IPS DF 6.9 (cell line): ENCODE measurements around the gene SYCP2.

Experiments
- DNase-seq: peaks from one replicate; pipeline ENCODE4 v3.0.0-alpha.2; 2013; ENCODE audit warnings: low read depth, low spot score
- H3K27ac ChIP-seq: one replicate; pipeline ENCODE4 v1.5.1; 2013; ENCODE audit warnings: low read length, control low read depth
- H3K27me3 ChIP-seq: 2 replicates; pipeline ENCODE4 v1.6.1; 2013; ENCODE audit warnings: mild to moderate bottlenecking, low read length; ENCODE audit not compliant: control insufficient read depth, insufficient read depth
- H3K36me3 ChIP-seq: 2 replicates; pipeline ENCODE4 v1.6.1; 2013; ENCODE audit warnings: low read length; ENCODE audit not compliant: control insufficient read depth, insufficient read depth
- H3K4me1 ChIP-seq: 2 replicates; pipeline ENCODE4 v1.6.1; 2013; ENCODE audit warnings: low read length; ENCODE audit not compliant: control insufficient read depth, insufficient read depth
- H3K4me3 ChIP-seq: 2 replicates; pipeline ENCODE4 v1.5.1; 2013; ENCODE audit warnings: mild to moderate bottlenecking, low read length
- H3K9me3 ChIP-seq: 2 replicates; pipeline ENCODE4 v1.6.1; 2013; ENCODE audit warnings: low read length, inconsistent platforms; ENCODE audit not compliant: control insufficient read depth, insufficient read depth
- WGBS: extraction: QIAGEN DNeasy Blood & Tissue Kit; methylation state at CpG from one replicate; pipeline ENCODE4 v1.1.7; 2013; ENCODE audit warnings: mixed read lengths, missing lambda C conversion rate; ENCODE audit not compliant: insufficient read length, insufficient coverage; 5-methylcytosine and 5-hydroxymethylcytosine counted together

Gene SYCP2, protein sequence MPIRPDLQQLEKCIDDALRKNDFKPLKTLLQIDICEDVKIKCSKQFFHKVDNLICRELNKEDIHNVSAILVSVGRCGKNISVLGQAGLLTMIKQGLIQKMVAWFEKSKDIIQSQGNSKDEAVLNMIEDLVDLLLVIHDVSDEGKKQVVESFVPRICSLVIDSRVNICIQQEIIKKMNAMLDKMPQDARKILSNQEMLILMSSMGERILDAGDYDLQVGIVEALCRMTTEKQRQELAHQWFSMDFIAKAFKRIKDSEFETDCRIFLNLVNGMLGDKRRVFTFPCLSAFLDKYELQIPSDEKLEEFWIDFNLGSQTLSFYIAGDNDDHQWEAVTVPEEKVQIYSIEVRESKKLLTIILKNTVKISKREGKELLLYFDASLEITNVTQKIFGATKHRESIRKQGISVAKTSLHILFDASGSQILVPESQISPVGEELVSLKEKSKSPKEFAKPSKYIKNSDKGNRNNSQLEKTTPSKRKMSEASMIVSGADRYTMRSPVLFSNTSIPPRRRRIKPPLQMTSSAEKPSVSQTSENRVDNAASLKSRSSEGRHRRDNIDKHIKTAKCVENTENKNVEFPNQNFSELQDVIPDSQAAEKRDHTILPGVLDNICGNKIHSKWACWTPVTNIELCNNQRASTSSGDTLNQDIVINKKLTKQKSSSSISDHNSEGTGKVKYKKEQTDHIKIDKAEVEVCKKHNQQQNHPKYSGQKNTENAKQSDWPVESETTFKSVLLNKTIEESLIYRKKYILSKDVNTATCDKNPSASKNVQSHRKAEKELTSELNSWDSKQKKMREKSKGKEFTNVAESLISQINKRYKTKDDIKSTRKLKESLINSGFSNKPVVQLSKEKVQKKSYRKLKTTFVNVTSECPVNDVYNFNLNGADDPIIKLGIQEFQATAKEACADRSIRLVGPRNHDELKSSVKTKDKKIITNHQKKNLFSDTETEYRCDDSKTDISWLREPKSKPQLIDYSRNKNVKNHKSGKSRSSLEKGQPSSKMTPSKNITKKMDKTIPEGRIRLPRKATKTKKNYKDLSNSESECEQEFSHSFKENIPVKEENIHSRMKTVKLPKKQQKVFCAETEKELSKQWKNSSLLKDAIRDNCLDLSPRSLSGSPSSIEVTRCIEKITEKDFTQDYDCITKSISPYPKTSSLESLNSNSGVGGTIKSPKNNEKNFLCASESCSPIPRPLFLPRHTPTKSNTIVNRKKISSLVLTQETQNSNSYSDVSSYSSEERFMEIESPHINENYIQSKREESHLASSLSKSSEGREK (N-terminal part only)

DNA sequence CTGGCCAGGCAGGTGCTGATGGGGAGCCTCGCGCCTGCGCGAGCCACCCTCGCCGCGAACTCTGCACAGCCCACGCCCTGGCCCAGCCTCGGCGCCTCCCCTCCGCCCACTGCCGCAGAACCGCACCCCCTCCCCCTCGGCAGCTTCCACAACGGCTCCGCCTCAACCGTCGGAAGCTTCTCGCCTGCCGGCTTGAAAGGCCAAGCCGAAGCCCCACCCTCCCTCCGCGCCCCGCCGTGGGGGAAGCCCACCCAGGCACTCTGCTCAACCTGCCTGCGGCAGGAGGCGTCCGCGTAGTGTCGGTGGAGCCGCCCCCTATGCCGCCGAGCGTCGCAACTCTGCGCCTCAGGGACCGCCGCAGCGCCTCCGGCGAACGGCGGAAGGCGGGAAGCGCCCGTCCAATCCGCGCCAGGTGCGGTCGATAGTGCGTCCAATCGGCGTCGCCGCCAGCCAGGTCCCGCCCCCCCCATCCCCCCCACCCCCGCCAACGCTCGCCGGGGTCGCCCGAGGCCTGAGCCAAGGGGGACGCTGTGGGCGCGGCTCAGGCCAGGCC lies at the start of gene SYCP2:
SYCP2 (minus strand) TSS at position 342 of the 553 bp plus-strand sequence. CDS start 11,224 bp downstream, outside the sequence.
- no peaks in the 10 kb centered on the region for H3K4me1 ChIP-seq
- no peak for DNase-seq
- peaks cover 2% of the 10 kb centered on the region; the same call in 1 of the 2 replicates for H3K27me3 ChIP-seq
- no CpG with 5 or more reads among the region's 65 CpGs for WGBS
- H3K9me3 ChIP-seq, result no peaks in the 10 kb centered on the region
- H3K4me3 ChIP-seq, result peak within 1 kb of the TSS; percentile 20; the same call in 1 of the 2 replicates
- no peak within 1 kb of the TSS for H3K27ac ChIP-seq
- H3K36me3 ChIP-seq, result no peaks in the 10 kb centered on the region; the same call in 1 of the 2 replicates

DNA sequence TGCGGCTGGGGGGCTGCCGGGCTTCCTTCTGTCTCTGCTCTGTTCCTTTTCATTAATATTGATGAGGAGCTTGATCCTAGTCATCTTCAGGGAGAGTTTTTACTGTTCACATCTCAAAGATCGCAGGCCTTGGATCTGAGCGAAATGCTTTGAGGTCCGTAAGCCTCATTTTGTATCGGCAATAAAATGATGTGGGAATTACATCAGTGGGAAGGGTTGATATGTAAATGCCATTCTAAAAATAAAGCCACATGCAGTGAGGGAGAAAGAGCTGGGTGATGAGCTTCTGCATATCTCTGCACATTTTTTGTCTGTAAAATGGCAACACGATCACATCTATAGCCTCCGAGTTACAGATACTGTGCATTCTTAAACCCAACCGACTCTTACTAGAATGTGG lies 49.6 kb upstream of the SYCP2 start:
- Histone ChIP-seq H3K36me3 (no peaks in the 10 kb centered on the region), H3K27ac (no peak overlapping the region), H3K4me1 (no peaks in the 10 kb centered on the region), H3K27me3 (no peaks in the 10 kb centered on the region), H3K4me3 (no peak overlapping the region), H3K9me3 (no peaks in the 10 kb centered on the region)
- no peak for DNase-seq
- WGBS, result no CpG with 5 or more reads among the region's 9 CpGs

DNA sequence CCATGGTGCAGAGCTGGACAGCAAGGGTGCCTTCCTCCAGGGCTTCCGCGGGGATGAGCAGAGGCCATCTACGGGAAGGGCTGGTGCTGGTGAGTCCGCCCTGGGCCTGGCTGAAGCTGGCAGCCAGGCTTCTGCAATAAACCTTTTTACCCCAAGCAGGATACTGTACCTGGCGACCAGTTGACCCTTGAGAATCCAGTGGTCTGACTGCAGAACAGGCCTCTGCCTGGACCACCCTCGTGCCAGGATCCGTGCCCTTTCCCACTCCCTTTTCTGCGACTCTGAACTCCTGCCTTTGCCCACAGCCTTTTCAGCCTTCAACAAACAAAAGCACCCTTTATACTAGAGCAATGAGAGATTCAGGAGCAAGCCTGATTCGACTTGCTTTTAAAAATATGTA lies 43.6 kb upstream of the SYCP2 start:
- Histone ChIP-seq H3K4me3 (no peak overlapping the region), H3K27me3 (no peaks in the 10 kb centered on the region), H3K9me3 (no peaks in the 10 kb centered on the region), H3K27ac (no peak overlapping the region), H3K4me1 (no peaks in the 10 kb centered on the region), H3K36me3 (no peaks in the 10 kb centered on the region)
- DNase-seq, result no peak
- WGBS, result no CpG with 5 or more reads among the region's 9 CpGs

DNA sequence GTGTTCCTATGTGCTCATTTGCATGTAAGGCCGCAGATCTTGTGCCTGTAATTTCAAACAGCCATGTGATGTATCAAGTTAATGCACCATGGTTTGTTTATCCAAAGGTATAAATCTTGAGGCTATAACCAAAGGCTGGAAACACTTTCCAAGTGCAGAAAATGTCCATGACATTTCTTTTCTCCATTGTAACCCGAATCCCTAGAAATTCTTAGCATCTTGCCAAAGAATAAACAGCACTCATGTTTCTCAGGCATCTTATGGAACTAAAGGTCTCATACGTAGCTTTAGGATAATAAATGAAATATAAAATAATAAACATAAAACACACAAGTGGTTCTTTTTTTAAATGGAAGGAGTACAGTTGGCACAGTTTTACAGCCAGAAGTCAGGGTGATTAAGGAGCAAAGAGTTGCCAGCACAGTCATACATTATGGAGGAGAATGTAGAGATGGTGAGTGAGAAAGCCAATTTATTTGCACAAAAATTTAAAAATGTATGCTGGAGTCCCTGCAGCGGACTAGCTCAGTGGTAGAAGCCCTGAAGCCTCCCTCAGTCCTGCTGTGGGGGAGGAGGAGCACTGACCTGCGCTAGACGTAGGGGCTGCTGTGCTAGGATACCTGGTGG lies 42.8 kb upstream of the SYCP2 start:
- no peaks in the 10 kb centered on the region for H3K36me3 ChIP-seq
- no peak overlapping the region for H3K27ac ChIP-seq
- H3K27me3 ChIP-seq, result no peaks in the 10 kb centered on the region
- H3K4me1 ChIP-seq, result no peaks in the 10 kb centered on the region
- no peak for DNase-seq
- no CpG with 5 or more reads among the region's 6 CpGs for WGBS
- H3K9me3 ChIP-seq, result no peaks in the 10 kb centered on the region
- H3K4me3 ChIP-seq, result no peak overlapping the region

DNA sequence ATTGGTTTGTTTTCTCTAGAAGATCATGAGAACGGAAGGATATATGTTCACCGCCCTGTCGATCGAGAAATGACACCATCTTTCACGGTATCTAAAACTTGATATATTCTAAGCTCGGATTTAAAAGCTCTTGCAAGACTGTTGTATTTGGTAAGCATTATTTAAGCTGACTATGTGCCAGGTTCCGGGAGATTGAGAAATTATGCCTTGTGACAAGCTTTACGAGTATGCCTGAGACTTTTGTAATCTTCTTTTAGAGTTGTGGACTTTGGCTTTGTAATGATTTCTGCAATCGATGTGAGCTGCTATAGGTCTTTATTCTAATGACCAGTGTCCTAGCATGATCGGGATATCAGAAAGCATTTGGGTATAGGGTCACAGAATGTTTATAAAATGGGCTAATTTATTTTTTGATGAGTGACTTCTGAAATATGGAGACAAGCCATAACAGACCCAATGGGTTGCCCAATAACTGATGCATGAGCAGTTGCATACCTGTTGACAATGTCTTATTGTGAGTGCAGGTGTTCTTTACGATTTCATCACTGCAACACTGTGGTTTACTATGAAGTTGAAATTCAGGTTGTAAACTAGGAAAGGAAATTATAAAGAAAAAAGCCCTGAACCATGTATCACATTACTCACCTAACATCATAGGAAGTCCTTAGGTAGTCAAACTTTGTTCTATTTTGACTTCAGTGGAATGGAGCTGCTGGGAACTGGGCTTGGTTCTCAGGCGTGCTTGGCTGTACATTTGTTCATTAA lies 38.8 kb upstream of the SYCP2 start:
- WGBS, result no CpG with 5 or more reads among the region's 12 CpGs
- Histone ChIP-seq H3K4me1 (no peaks in the 10 kb centered on the region), H3K9me3 (no peaks in the 10 kb centered on the region), H3K27ac (no peak overlapping the region), H3K36me3 (no peaks in the 10 kb centered on the region), H3K27me3 (no peaks in the 10 kb centered on the region), H3K4me3 (no peak overlapping the region)
- no peak for DNase-seq

DNA sequence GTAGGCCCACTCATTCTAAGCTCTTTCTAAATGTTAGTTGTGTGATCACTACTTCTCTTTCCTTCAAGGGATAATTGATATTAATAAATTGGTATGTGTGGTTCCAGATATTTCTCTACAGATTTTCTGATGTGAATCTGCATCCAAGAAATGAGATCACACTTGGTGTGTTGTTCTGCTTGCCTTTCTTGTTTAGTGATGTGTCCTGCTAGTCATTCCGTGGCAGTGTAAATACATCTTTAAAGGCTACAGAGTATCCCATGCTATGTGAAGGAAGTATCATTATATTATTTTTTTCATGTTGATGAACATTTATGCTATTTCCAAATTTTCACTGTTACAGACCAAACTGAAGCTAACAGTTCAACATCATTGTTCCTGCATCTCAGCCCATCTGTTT lies 38.0 kb upstream of the SYCP2 start:
- DNase-seq, result no peak
- H3K4me1 ChIP-seq, result no peaks in the 10 kb centered on the region
- H3K4me3 ChIP-seq, result no peak overlapping the region
- no peak overlapping the region for H3K27ac ChIP-seq
- H3K9me3 ChIP-seq, result no peaks in the 10 kb centered on the region
- H3K36me3 ChIP-seq, result no peaks in the 10 kb centered on the region
- no CpG with 5 or more reads among the region's 1 CpG for WGBS
- H3K27me3 ChIP-seq, result no peaks in the 10 kb centered on the region

DNA sequence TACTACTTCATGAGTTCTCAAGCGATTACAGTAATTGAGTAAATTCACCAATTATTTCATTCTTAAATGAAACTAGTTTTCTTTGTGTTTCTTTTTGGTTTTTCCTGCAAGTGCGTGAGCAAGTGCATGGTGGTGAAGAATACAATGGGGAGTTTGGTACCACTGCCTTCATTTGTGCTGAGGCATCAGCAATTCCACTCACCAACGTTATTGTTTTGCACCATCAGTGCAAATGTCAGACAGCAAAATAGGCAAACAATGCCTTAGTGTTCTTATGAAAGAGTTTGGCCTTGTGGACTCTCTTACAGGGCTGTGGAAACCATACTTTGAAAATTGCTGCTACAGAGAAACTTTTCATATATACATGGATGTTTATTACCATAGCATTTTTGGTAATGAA lies 33.0 kb upstream of the SYCP2 start:
- DNase-seq, result no peak
- no peaks in the 10 kb centered on the region for H3K4me1 ChIP-seq
- no peaks in the 10 kb centered on the region for H3K36me3 ChIP-seq
- no peak overlapping the region for H3K27ac ChIP-seq
- H3K4me3 ChIP-seq, result no peak overlapping the region
- no CpG with 5 or more reads among the region's 3 CpGs for WGBS
- no peaks in the 10 kb centered on the region for H3K27me3 ChIP-seq
- H3K9me3 ChIP-seq, result no peaks in the 10 kb centered on the region

DNA sequence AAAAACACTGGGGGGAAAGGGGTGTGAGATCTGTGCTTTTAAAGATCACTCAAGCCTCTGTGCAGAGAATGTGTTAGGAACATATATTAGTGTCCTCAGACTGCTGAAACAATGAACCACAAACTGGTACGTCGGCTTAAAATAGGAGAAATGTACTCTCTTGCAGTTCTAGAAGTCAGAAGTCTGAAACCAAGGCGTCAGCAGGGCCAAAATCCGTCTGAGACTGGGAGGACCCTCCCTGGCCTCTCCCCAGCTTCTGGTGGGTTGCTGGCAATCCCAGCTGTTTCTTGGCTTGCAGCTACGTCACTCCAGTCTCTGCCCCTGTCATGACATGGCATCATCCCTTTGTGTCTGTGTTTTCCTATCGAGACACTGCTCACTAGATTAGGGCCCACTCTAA lies 28.7 kb upstream of the SYCP2 start:
- Histone ChIP-seq H3K27me3 (no peaks in the 10 kb centered on the region; the same call in 1 of the 2 replicates), H3K4me3 (no peak overlapping the region), H3K27ac (no peak overlapping the region), H3K4me1 (no peaks in the 10 kb centered on the region), H3K36me3 (no peaks in the 10 kb centered on the region), H3K9me3 (no peaks in the 10 kb centered on the region)
- no CpG with 5 or more reads among the region's 6 CpGs for WGBS
- DNase-seq, result no peak

DNA sequence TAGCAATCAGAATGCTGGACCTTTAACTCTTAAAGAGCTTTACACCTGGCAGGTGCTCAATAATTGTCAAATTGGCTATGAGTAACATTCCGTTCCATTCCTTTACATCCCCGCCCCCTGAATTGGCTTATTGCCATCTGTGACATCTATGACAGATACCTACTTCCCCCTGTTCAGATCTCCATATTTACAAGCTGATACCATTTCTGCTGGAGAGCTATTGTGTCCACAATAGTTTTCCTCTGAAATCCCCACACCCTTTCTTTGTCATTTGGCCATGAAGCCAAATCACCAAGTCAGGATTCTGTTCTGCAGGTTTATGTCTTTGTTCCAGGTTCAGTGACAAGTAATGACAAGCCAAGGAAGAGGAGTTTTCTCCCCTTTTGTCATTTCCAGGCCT lies 28.0 kb upstream of the SYCP2 start:
- no peaks in the 10 kb centered on the region; the same call in 1 of the 2 replicates for H3K27me3 ChIP-seq
- H3K36me3 ChIP-seq, result no peaks in the 10 kb centered on the region
- no peak for DNase-seq
- no peaks in the 10 kb centered on the region for H3K9me3 ChIP-seq
- no CpG with 5 or more reads among the region's 2 CpGs for WGBS
- no peak overlapping the region for H3K27ac ChIP-seq
- no peaks in the 10 kb centered on the region for H3K4me1 ChIP-seq
- no peak overlapping the region for H3K4me3 ChIP-seq
